Left ventricle myocardium inferior (tissue), 1 donor: ENCODE data around the gene HSPA4. TPM values are rescaled to one million over a fixed set of nuclear protein-coding genes. Genes with fewer than 3 reads are reported as not detected.
"Not testable (repeated sequence)": the region's sequence is repeated elsewhere in the genome, so short reads cannot be mapped to it uniquely, and the experiment has no call there.

Experiments
- DNase-seq: peaks from one replicate; pipeline ENCODE4 v3.0.0-alpha.2; 2020
- H3K27ac ChIP-seq: fragments of 200-600 bp; replicated peaks from 2 replicates; pipeline ENCODE4 v1.8.0; 2021
- H3K27me3 ChIP-seq: fragments of 200-600 bp; 2 replicates; pipeline ENCODE4 v1.8.0; 2021; ENCODE audit warnings: low read depth
- H3K36me3 ChIP-seq: fragments of 200-600 bp; 2 replicates; pipeline ENCODE4 v1.8.0; 2021
- H3K4me1 ChIP-seq: fragments of 200-600 bp; 2 replicates; pipeline ENCODE4 v1.8.0; 2021
- H3K4me3 ChIP-seq: fragments of 200-600 bp; 2 replicates; pipeline ENCODE4 v1.8.0; 2021; ENCODE audit warnings: mild to moderate bottlenecking, moderate library complexity
- H3K9me3 ChIP-seq: fragments of 200-600 bp; replicated peaks from 2 replicates; pipeline ENCODE4 v1.8.0; 2021
- CTCF ChIP-seq: fragments of 200-600 bp; IDR thresholded peaks from 2 replicates; pipeline ENCODE4 v1.8.0; 2021; ENCODE audit warnings: antibody characterized with exemption, mild to moderate bottlenecking, borderline replicate concordance
- intact Hi-C: fragments of 100-400 bp; cut with micrococcal nuclease; formaldehyde crosslinking; loops from one replicate; pipeline ENCODE4 v1.11.0; 2022
- total RNA-seq: library from RNA; stranded (reverse); fragmentation: NEBNext Ultra II Directional; extraction: Animal tissue kit (Norgen Biotek cat#: 25700); gene quantifications from one replicate; pipeline ENCODE4 v1.2.1, GENCODE V29; 2021
- donor health status: DM: no; HTN: yes; CAD: no; lungs with severe emphysema.

HSPA4 gene
- total RNA-seq, 1 donor from 2014 or later, result 80.2 TPM

GRCh38 chr5:133083901-133084300 lies 32.1 kb downstream of the HSPA4 start:
- no peaks in the 10 kb centered on the region for H3K9me3 ChIP-seq
- H3K27me3 ChIP-seq, result no peaks in the 10 kb centered on the region
- H3K36me3 ChIP-seq, result peaks cover 48% of the 10 kb centered on the region
- H3K4me1 ChIP-seq, result no peaks in the 10 kb centered on the region
- no peak for DNase-seq
- H3K4me3 ChIP-seq, result no peak overlapping the region
- no peak overlapping the region for H3K27ac ChIP-seq
- no peak for TF ChIP-seq CTCF
- intact Hi-C loops, result no loop called here

GRCh38 chr5:133085171-133085570 lies 33.4 kb downstream of the HSPA4 start:
- H3K36me3 ChIP-seq, result peaks cover 61% of the 10 kb centered on the region
- DNase-seq, H3K4me1 ChIP-seq, H3K27ac ChIP-seq, H3K9me3 ChIP-seq, H3K27me3 ChIP-seq, H3K4me3 ChIP-seq, intact Hi-C loops: not testable (repeated sequence)

GRCh38 chr5:133086366-133086875 lies 34.6 kb downstream of the HSPA4 start:
- Histone ChIP-seq H3K4me1 (no peaks in the 10 kb centered on the region), H3K27me3 (no peaks in the 10 kb centered on the region), H3K27ac (no peak overlapping the region), H3K4me3 (no peak overlapping the region), H3K36me3 (peaks cover 68% of the 10 kb centered on the region), H3K9me3 (no peaks in the 10 kb centered on the region)
- intact Hi-C loops, result no loop called here
- DNase-seq, result no peak
- TF ChIP-seq CTCF, result no peak

- no peak for TF ChIP-seq CTCF
- no peak overlapping the region for H3K4me3 ChIP-seq
- H3K9me3 ChIP-seq, result no peaks in the 10 kb centered on the region
- no peaks in the 10 kb centered on the region for H3K4me1 ChIP-seq
- no peak overlapping the region for H3K27ac ChIP-seq
- intact Hi-C loops, result no loop called here
- H3K36me3 ChIP-seq, result peaks cover 81% of the 10 kb centered on the region
- DNase-seq, result no peak
- no peaks in the 10 kb centered on the region for H3K27me3 ChIP-seq
Observed at GRCh38 chr5:133088064-133088463, 36.3 kb downstream of the HSPA4 start.

- Histone ChIP-seq H3K4me1 (no peaks in the 10 kb centered on the region), H3K9me3 (no peaks in the 10 kb centered on the region), H3K27me3 (no peaks in the 10 kb centered on the region), H3K4me3 (no peak overlapping the region), H3K27ac (no peak overlapping the region), H3K36me3 (peaks cover 98% of the 10 kb centered on the region)
- intact Hi-C loops, result no loop called here
- no peak for DNase-seq
- no peak for TF ChIP-seq CTCF
Observed at GRCh38 chr5:133091034-133091433, 39.2 kb downstream of the HSPA4 start.

- H3K36me3 ChIP-seq, result peaks cover 45% of the 10 kb centered on the region
- H3K27ac ChIP-seq, result no peak overlapping the region
- TF ChIP-seq CTCF, result no peak
- intact Hi-C loops, result no loop called here
- no peak overlapping the region for H3K4me3 ChIP-seq
- H3K9me3 ChIP-seq, result no peaks in the 10 kb centered on the region
- no peak for DNase-seq
- peaks cover 5% of the 10 kb centered on the region for H3K4me1 ChIP-seq
- peaks cover 7% of the 10 kb centered on the region for H3K27me3 ChIP-seq
Observed at GRCh38 chr5:133106343-133106742, 54.5 kb downstream of the HSPA4 start.
